ENCODE results near the gene ATP8B1.

- TF ChIP-seq SP1 (IDR thresholded peaks at IDR 0.05), result no peak
- TF ChIP-seq, protein P1, sequence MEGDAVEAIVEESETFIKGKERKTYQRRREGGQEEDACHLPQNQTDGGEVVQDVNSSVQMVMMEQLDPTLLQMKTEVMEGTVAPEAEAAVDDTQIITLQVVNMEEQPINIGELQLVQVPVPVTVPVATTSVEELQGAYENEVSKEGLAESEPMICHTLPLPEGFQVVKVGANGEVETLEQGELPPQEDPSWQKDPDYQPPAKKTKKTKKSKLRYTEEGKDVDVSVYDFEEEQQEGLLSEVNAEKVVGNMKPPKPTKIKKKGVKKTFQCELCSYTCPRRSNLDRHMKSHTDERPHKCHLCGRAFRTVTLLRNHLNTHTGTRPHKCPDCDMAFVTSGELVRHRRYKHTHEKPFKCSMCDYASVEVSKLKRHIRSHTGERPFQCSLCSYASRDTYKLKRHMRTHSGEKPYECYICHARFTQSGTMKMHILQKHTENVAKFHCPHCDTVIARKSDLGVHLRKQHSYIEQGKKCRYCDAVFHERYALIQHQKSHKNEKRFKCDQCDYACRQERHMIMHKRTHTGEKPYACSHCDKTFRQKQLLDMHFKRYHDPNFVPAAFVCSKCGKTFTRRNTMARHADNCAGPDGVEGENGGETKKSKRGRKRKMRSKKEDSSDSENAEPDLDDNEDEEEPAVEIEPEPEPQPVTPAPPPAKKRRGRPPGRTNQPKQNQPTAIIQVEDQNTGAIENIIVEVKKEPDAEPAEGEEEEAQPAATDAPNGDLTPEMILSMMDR (IDR thresholded peaks at IDR 0.05; ENCODE audit: low read depth, low read length, missing input control), result no peak
- TF ChIP-seq FOXA1 (IDR thresholded peaks at IDR 0.05), result no peak
- TF ChIP-seq YY1 (IDR thresholded peaks at IDR 0.05), result no peak
- TF ChIP-seq, protein P2, sequence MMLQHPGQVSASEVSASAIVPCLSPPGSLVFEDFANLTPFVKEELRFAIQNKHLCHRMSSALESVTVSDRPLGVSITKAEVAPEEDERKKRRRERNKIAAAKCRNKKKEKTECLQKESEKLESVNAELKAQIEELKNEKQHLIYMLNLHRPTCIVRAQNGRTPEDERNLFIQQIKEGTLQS (IDR thresholded peaks at IDR 0.05), result no peak
- no peak for TF ChIP-seq ZBTB33 (IDR thresholded peaks at IDR 0.05)
- no peak for TF ChIP-seq GABPA (IDR thresholded peaks at IDR 0.05 in 1 of 2, conservative IDR thresholded peaks at IDR 0.05 in 1 of 2)
- no peak for TF ChIP-seq RXRA (IDR thresholded peaks at IDR 0.05)
- TF ChIP-seq RAD21 (IDR thresholded peaks at IDR 0.05), result no peak
- no peak for TF ChIP-seq REST (IDR thresholded peaks at IDR 0.05)
- no peak for TF ChIP-seq TAF1 (conservative IDR thresholded peaks at IDR 0.05)
- no peak for TF ChIP-seq EGR1 (IDR thresholded peaks at IDR 0.05; ENCODE audit: low read depth in 2 of 2)
- TF ChIP-seq MAX (IDR thresholded peaks at IDR 0.05), result no peak
These were observed 1.4 kb upstream of the ATP8B1 start for GRCh38 chr18:57804557-57804956.

Data from liver (tissue), 3 donors.